ENCODE measurements around the gene ADGRL3.

DNA sequence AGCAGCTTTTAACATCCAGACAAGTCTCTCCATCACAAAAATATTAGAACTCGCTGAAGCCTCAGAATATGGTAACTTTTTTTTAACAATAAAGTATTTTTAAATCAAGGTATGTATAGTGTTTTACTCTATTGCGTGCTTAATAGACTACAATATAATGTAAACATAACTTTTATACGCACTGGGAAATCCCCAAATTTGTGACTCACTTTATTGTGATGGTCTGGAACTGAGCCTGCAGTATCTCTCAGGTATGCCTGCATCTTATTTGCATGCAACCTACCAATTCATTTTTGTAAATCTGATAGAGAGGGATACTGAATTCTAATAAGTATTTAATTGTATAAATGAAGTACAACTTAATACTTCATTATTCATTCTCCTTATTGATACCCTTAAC, 823.5 kb downstream of the ADGRL3 start:
- TF ChIP-seq, protein P1, sequence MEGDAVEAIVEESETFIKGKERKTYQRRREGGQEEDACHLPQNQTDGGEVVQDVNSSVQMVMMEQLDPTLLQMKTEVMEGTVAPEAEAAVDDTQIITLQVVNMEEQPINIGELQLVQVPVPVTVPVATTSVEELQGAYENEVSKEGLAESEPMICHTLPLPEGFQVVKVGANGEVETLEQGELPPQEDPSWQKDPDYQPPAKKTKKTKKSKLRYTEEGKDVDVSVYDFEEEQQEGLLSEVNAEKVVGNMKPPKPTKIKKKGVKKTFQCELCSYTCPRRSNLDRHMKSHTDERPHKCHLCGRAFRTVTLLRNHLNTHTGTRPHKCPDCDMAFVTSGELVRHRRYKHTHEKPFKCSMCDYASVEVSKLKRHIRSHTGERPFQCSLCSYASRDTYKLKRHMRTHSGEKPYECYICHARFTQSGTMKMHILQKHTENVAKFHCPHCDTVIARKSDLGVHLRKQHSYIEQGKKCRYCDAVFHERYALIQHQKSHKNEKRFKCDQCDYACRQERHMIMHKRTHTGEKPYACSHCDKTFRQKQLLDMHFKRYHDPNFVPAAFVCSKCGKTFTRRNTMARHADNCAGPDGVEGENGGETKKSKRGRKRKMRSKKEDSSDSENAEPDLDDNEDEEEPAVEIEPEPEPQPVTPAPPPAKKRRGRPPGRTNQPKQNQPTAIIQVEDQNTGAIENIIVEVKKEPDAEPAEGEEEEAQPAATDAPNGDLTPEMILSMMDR (IDR thresholded peaks at IDR 0.05): no peak
- TF ChIP-seq POLR2AphosphoS5 (IDR thresholded peaks at IDR 0.05): no peak
- TF ChIP-seq POLR2A (IDR thresholded peaks at IDR 0.05): no peak
- no peak for TF ChIP-seq EP300 (IDR thresholded peaks at IDR 0.05)

Data from suprapubic skin (tissue), 4 donors.